ENCODE data around the gene UTS2R. TPM values are rescaled to one million over a fixed set of nuclear protein-coding genes. Genes with fewer than 3 reads are reported as not detected.
"Not testable (repeated sequence)": the region's sequence is repeated elsewhere in the genome, so short reads cannot be mapped to it uniquely, and the experiment has no call there.

Gene UTS2R
- total RNA-seq, 2 donors from 2014 or later: not detected

DNA sequence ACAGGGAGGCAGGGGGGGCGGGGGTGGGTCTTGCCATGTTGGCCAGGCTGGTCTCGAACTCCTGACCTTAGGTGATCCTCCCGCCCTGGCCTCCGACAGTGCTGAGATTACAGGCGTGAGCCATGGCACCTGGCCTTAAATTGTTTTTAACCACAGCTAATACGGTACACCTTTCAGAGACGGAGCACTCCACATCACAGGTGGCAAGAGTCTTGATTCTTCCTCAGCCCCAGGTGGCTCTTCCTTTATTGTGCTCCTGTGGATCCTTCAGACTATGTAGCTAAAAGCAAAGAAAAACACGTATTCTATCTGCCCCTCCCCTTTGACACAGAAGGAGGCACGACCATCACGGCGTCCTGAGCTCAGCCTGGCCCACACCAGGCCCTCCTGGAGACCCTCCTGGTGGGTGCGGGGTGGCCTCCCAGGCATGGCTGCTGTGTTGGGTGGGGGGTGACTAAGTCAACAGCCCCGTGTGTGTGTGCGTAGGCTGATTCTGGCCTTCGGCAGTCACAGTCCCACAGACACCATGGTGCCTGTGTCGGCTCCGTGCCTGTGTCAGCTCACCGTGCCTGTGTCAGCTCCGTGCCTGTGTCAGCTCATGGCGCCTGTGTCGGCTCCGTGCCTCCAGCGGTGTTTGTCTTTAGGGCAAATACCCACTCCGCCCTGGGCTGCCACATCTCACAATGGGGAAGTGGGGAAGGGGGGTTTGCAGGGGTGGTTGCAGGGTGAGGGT is 27.2 kb upstream of the UTS2R start:
- no peak for TF ChIP-seq POLR2A (IDR thresholded peaks at IDR 0.05)
- no peak for TF ChIP-seq POLR2AphosphoS5 (IDR thresholded peaks at IDR 0.05)
- TF ChIP-seq, protein P1, sequence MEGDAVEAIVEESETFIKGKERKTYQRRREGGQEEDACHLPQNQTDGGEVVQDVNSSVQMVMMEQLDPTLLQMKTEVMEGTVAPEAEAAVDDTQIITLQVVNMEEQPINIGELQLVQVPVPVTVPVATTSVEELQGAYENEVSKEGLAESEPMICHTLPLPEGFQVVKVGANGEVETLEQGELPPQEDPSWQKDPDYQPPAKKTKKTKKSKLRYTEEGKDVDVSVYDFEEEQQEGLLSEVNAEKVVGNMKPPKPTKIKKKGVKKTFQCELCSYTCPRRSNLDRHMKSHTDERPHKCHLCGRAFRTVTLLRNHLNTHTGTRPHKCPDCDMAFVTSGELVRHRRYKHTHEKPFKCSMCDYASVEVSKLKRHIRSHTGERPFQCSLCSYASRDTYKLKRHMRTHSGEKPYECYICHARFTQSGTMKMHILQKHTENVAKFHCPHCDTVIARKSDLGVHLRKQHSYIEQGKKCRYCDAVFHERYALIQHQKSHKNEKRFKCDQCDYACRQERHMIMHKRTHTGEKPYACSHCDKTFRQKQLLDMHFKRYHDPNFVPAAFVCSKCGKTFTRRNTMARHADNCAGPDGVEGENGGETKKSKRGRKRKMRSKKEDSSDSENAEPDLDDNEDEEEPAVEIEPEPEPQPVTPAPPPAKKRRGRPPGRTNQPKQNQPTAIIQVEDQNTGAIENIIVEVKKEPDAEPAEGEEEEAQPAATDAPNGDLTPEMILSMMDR (IDR thresholded peaks at IDR 0.05): no peak
- intact Hi-C loops (cut with DNase I): no loop called here
- 81% methylated on average over 20 of the region's 24 CpGs for WGBS

DNA sequence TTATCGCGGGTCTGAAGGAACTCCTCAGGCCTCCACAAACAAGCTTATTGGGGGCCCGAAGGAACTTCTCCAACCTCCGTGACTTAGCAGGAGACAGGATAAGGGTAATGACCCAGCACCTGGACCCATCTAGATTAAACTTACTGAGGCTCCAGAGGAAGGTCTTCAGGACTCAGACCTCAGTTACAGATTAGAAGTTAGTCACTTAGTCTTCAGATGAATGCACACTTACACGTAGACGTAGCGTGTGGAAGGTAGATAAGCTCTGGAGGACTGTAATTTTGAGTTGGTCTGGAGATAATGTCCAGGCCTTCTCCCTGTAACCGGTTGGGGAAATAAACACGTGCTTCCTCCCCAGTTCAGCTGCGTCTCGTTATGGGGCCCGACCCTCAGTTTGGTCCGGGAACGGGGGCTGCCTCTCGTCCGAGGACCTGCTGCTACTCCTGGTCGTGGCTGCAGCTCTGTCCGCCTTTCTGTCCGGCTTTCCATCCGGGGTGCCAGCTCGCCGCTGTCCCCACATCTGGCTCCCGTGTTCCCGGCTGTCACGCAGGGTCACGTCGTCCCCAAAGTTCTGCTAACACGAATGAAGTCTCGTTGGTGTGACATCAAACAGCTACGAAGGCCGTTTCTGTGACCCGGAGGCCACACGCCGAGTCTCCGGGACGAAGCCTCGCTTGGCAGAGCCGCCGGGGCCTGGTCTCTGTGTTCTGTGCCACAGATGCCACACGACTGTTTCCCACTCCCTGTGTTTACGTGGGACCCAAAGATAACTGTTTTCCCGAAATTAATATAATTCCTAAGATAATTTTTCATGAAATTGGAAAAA is 26.2 kb upstream of the UTS2R start:
- Histone ChIP-seq H3K4me3 (no peak overlapping the region), H3K9me3 (no peaks in the 10 kb centered on the region), H3K36me3 (no peaks in the 10 kb centered on the region), H3K27ac (no peak overlapping the region), H3K27me3 (replicated peaks; ENCODE audit: insufficient read depth) (no peaks in the 10 kb centered on the region), H3K4me1 (replicated peaks) (no peaks in the 10 kb centered on the region)
- DNase-seq (ENCODE audit: low spot score): no peak
- WGBS: 83% methylated on average over 42 of the region's 42 CpGs
- intact Hi-C loops (cut with DNase I): no loop called here
- TF ChIP-seq POLR2A (IDR thresholded peaks at IDR 0.05) (no peak), POLR2AphosphoS5 (IDR thresholded peaks at IDR 0.05) (no peak)
- TF ChIP-seq, protein P1 (IDR thresholded peaks at IDR 0.05): no peak

More for the DNA sequence above, 27.2 kb upstream of the UTS2R start:
- Histone ChIP-seq H3K36me3 (no peaks in the 10 kb centered on the region), H3K4me1 (replicated peaks) (peaks cover 3% of the 10 kb centered on the region), H3K4me3 (no peak overlapping the region), H3K27me3 (replicated peaks; ENCODE audit: insufficient read depth) (no peaks in the 10 kb centered on the region), H3K27ac (no peak overlapping the region), H3K9me3 (no peaks in the 10 kb centered on the region)
- no peak for DNase-seq (ENCODE audit: low spot score)

DNA sequence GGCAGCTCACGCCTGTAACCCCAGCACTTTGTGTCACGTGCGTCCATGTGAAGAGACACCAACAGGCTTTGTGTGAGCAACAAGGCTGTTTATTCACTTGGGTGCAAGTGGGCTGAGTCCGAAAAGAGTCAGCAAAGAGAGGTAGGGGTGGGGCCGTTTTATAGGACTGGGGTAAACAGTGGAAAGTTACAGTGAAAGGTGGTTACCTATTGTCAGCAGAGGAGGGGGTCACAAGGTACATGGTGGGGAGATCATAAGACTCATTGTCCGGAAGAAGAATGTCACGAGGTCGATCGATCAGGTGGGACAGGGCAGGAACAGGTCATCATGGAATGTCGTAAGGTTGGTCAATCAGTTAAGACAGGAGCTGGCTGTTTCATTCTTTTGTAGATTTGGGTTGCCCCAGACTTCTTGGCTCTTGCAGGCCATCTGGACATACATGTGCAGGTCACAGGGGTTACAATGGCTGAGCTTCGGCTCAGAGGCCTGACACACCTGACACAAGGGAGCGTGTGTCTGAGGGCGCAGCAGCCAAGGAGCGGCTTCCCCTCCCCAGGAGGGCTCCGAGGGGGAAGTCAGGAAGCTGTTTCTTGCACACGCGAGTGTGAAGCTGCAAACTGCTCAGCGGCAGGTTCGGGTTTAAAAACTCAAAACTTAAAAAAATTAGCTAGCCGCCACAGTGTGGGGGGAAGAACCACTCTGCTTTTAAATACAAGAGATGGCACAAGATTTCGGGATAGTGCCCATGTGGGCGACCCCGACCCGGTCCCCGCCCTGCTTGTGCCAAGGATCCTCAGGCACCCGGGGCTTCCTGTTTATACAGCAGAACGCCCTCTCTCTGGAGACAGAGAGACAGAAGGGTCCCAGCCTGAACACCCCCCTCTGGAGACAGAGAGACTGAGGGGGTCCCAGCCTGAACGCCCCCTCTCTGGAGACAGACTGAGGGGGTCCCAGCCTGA is 24.9 kb upstream of the UTS2R start:
- Histone ChIP-seq H3K27me3 (replicated peaks; ENCODE audit: insufficient read depth) (no peaks in the 10 kb centered on the region), H3K9me3 (no peaks in the 10 kb centered on the region), H3K36me3 (no peaks in the 10 kb centered on the region), H3K4me3 (no peak overlapping the region), H3K27ac (no peak overlapping the region), H3K4me1 (replicated peaks) (no peaks in the 10 kb centered on the region)
- TF ChIP-seq, protein P1 (IDR thresholded peaks at IDR 0.05): no peak
- TF ChIP-seq POLR2AphosphoS5 (IDR thresholded peaks at IDR 0.05) (peak; percentile 23), POLR2A (IDR thresholded peaks at IDR 0.05) (no peak)
- DNase-seq (ENCODE audit: low spot score): no peak
- WGBS: 69% methylated on average over 28 of the region's 28 CpGs
- intact Hi-C loops (cut with DNase I): no loop called here

DNA sequence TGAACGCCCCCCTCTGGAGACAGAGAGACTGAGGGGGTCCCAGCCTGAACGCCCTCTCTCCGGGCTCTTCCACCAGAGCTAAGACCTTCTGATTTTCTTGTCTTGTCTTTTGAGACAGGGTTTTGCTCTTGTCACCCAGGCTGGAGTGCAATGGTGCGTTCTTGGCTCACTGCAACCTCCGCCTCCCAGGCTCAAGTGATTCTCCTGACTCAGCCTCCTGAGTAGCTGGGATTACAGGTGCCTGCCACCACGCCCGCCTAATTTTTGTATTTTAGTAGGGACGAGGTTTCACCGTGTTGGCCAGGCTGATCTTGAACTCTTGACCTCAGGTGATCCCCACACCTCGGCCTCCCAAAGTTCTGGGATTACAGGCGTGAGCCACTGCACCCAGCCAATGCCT is 23.6 kb upstream of the UTS2R start:
- H3K27ac ChIP-seq; intact Hi-C loops (cut with DNase I); H3K4me3 ChIP-seq; DNase-seq (ENCODE audit: low spot score); H3K9me3 ChIP-seq; H3K27me3 ChIP-seq (replicated peaks; ENCODE audit: insufficient read depth); H3K36me3 ChIP-seq; H3K4me1 ChIP-seq (replicated peaks): not testable (repeated sequence)
- WGBS: 86% methylated on average over 11 of the region's 11 CpGs

DNA sequence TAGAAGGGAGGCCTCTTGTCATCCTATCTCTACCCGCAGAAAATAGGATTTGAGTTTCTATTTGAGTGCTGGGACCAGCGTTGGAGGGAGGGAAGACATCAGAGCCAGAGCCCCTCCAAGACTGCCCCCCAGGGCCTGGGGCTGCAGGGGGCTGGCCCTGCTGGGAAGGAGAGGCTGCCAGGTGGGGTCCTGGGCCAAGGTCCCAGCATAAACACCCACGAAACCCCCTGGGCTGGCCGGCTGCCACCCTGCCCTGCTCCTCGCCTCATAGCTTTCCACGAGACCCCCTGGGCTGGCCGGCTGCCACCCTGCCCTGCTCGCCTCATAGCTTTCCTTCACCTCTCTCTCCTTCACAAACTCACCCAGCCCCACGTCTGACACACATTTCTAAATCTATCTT is 23.1 kb upstream of the UTS2R start:
- H3K9me3 ChIP-seq: no peaks in the 10 kb centered on the region
- no peaks in the 10 kb centered on the region for H3K36me3 ChIP-seq
- intact Hi-C loops (cut with DNase I): no loop called here
- no peak overlapping the region for H3K27ac ChIP-seq
- 74% methylated on average over 9 of the region's 9 CpGs for WGBS
- no peaks in the 10 kb centered on the region for H3K27me3 ChIP-seq (replicated peaks; ENCODE audit: insufficient read depth)
- H3K4me1 ChIP-seq (replicated peaks): no peaks in the 10 kb centered on the region
- H3K4me3 ChIP-seq: no peak overlapping the region
- TF ChIP-seq, protein P1 (IDR thresholded peaks at IDR 0.05): no peak
- TF ChIP-seq POLR2A (IDR thresholded peaks at IDR 0.05): no peak
- no peak for TF ChIP-seq POLR2AphosphoS5 (IDR thresholded peaks at IDR 0.05)
- no peak for DNase-seq (ENCODE audit: low spot score)
